Activated CD4-positive, CD25-positive, alpha-beta regulatory T cell treated with anti-CD3 and anti-CD28 coated beads, Interleukin-2, amount 50 U/mL, for 16 hours (primary cell): ENCODE measurements around the gene POLL.

ENCODE experiments used
- DNase-seq: peaks from one replicate; pipeline ENCODE4 v3.0.0-alpha.2; 2020; ENCODE audit warnings: low read depth, low spot score

The POLL gene

DNA sequence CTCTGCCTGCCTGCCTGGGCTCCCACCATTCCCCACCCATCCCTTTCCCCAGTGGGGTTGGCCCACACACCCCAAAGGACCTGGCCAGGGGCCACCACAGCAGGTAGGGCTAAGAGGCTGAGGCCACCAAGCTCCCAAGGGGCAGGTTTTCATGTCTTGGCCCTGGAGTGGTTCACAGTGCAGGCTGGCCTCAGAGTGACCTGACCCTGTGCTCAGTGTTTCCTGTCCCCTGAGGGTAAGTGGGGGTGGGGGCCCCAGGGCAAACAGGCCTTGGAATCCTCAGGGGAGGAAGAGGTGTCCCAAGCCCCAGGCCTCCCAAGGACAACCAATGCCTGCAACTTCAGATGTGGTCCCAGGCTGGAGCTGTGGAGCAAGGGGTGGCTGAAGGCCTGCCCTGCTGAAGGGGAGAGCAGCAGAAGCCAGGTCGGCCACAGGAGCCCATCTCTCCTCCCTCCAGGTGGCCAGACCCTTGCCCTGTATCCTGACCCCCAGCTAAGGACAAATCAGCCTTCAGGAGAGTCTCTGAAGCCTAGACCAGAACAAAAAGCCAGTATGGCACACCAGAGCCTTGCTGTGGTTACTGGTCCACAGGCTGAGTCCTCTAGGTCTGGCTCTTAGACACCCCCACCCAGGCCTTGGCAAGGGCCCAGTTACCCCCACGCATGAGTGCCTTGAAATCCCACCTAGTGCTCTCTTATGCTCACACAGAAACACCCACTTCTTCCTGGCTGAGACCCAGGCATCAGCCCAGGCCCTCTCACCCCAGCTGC, 27.6 kb downstream of the POLL start:
- DNase-seq, result no peak

DNA sequence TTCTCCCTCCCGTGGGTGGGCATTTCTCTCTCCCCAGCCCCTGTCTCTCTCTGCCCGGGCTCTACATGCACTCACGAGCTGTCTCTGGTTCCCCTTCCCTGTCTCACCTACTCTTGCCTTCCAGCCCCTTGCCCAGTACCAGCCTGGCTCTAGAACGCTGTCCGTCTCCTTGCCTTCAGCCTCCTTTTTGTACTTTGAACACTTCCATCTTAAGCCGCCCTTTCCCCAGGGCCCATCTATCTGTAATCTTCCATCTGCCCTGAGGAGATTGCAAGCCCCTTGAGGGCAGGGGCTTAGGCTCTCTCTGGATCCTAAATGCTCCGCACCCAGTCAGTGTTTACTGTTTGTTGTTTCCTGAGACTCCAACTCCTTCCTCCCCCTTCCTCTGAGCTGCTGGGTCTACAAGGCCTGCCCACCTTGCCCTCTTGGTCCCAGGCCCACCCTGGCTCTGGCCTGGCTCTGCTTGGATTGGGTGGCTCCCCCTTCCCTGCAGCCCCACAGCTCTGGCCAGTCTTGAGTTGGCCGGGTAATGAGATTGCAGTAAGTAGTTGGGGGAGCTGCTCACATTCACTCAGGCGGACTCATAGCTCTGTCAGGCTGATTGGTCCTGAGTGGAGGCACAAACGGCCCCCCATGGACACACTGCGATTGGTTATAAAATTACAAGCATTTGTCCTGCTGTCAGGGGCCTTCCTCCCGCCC, 28.3 kb downstream of the POLL start:
- no peak for DNase-seq

DNA sequence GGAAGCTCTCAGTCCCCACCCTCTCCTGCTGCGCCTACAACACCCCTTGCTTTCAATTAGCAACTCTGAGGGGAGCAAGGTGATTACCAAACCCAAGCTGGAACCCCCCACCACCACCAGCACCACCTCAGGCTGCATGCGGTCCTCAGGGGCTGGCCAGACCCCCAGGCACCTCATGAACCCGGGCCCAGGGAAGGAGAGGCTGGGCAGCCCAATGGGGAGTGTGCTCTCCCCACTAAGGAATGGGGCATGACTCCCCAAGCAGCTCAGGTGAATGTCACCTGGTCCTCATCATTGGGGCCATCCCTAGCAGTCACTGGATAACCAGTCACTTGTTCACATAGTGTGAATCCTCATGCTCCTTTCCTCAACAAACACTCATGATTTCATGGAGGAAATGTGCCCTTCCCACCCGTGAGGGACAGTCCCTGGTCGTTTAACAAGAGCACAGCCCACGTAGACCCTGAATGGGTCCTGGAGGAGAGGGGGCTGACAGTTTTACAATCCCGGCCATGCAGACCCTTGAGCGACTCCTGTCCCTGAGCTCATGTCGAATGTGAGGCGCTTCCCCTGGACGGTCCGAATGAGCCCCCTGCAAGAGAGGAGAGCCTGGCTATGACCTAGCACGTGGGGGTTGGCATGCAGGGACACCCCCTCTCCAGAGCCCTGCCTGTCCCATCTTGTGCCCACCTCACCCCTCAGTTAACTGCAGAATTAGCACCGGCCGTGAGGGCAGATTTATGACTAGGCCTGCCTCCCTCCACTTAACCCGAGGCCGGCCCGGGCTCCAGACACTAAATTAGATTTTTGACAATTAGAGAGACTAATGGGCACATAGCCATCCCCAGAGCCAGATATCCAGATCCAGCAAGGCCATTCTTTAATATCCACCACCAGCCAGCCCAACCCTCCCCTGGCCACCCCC, 29.1 kb downstream of the POLL start:
- no peak for DNase-seq

DNA sequence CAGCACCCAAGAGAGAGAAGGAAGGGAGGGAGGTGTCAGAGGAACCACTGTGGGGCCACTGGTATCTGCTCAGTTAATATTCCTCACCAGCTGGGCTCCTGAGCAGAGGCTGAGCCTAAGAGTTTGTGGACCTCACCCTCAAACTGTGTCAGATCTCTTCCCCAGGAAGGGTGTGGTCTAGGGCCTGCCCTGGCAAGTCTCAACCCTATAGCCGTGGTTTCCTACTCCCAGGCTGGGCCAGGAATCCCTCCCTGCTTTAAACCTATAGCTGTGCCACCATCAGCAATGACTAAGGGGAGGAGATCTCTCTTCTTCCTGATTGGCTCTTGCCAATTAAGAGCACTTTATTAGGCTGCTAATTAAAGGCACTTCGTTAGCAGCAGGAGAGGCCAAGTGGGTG, 29.9 kb downstream of the POLL start:
- no peak for DNase-seq

DNA sequence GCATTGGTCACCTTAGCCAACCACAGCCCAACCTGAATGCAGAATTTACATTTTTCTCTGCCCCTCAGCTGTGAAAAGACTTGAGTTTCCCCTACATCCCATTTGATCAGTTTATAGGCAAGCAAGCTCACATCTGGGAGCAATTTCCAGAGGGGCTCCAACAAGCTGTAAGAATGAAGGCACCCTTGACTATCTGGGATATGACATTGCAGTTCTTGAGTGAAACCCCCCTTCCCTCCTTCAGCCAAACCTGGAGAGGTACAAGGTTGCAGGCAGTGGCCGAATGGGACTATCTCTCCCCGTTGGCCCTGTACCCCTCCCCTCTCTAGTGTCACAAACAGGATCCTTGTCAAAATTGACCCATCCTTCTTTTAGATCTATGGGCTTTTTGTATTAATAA, 30.5 kb downstream of the POLL start:
- no peak for DNase-seq

DNA sequence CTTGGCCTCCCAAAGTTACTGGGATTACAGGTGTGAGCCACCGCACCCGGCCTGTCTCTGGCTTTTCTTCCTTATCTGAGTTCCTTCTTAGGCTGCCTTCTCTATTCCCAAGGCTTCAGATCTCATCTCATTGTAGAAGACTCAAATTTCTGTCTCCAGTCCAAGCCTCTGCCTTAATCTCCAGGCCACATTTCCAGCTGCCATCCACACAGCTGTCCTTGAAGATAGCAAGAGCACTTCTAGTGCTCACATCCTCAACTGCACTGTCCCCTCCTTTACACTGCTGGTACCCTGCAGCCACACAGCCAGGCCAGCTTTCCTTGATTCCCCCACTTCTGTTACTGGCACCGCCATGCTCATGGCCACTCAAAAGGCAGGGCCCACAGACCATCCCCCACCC, 35.6 kb downstream of the POLL start:
- DNase-seq, result no peak

DNA sequence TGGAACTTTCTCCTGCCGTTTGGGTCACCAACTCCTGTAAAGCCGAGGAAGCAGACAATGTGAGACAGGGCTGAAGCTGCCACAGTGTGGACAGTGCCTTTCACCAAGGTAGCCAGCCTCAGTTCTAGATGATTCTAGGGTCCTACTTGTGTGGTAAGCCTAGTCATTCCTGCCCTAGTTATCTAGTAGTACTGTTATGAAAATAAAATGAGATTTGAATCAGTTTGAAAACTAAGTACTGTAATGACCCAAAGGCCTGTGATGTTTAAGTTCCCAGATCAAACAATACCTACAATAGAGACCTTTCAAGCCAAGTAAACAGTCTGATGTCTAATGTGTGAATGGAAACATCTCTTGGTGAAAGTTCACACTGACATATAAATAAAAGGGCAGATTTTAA, 37.1 kb downstream of the POLL start:
- no peak for DNase-seq

DNA sequence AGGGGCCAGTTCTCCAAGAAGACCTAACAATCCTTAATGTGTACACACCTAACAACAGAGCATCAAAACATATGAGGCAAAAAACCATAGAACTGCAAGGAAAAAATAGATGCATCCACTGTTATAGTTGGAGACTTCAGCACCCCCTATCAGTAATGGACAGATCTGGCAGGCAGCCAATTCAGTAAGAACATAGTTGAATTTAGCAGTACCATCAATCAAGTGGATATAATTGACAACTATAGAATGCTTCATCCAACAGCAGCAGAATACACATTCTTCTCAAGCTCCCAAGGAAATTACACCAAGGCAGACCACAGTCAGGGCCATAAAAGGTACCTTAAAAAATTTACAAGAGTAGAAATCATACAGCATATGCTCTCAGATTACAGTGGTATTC, 42.2 kb downstream of the POLL start:
- DNase-seq, result no peak

DNA sequence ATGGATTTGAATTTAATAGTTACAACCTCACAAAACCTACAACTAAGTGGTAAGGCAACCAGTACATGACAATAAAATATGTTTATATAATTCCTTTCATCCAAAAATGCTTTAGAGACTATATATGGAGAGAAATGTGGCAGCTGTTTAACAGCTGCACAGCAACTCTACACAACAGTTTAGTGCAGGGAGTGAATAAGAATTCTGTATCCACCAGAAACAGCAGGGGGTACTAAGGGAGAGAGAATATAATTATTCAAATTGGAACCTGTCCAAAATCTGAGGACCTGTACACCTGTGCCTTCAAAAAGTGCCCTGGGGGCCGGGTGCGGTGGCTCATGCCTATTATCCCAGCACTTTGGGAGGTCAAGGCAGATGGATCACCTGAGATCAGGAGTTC, 49.6 kb downstream of the POLL start:
- DNase-seq, result no peak

DNA sequence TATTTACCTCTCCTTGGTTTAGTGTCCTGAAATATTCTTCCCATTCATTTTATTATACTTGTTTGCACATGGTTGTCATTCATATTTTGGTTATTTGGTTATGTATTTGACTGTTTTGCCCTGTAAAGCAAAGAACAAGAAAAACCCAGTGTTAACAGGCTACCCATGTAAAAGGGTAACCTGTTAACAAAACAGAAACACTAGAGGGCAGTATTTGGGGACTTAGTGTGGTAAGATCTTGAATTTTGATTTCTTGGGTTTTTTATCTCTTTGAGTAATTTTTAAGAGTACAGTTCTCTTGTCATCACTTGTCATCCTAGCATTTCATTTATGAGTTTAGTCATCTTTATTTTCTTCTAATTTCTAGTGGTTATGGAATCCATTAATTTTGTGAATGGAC, 51.3 kb downstream of the POLL start:
- DNase-seq, result no peak

DNA sequence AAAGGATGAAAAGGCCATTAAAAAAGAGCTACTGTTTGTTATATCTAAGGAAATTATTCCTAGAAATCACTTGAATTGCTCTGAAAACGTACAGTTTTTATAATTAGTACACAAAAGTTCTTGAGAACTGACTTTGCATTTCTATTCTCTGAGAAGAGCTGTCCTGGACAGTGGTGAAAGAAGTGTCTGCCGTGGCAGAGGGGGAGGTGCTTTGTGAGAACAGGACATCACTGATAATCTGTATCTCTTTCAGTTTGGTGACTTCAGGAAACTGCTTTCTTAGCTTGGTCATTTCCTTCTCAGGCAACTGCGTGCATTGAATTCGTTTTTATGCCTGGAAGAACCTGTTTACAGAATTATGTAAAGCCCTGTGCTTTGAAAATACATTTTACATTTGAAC, 52.1 kb downstream of the POLL start:
- no peak for DNase-seq

DNA sequence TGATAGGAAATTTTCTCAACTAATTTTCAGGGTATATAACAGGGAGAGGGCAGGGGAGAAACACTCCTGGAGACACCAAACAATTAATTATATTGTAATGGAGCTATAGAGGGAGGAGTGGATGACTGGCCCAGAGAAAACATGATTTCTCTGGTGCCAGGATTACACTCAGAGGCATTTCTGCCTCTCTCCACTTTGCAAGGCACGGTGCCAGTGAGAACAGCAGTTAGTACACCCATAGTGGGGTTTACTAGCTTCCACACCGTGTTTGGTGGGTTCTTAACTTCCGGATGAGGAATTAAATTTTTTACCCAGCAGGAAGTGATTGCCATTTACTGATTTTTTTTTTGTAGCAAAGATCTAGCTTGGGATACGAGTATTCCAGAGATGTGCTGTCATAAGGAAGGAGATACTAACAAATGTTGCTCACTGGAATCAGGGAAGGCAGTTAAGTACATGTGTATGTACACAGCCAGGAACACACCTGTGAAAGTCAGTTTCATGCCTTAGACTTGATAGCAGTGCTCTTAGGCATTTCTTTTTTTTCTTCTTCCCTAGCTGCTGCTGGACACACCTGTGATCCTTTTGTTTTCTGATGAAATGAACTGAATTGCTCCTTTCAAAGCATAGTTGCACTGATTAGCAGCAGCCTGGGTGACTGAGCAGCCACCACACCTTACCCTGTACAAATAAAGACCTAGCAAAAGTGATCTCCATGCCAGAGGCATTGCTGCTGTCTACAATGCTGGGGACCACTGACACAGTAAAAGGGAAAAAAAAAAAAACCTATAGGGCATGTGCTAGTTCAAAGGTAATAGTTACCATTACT, 58.1 kb downstream of the POLL start:
- no peak for DNase-seq

DNA sequence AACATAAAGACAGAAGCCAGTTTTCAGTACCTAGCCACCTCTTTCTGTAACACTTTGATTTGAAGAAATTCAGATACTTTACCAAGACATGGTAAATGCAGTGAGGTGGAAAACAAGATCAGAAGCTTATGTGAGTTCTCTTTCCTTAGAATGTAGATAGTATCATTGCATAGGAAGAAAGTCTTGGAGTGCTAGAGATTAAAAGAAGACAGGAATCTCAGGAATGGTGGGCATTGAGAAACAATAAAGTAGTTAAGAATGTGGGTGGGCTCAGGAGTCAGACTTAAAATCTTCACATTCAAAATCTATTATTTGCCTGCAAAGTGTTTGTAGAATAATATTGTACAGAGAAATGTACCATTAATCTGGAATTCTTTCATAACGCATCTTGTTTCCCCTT, 58.9 kb downstream of the POLL start:
- no peak for DNase-seq
